Mucosa of descending colon (tissue), 3 donors: ENCODE measurements around the gene PTPRK. TPM values are rescaled to one million over a fixed set of nuclear protein-coding genes. Genes with fewer than 3 reads are reported as not detected.

Experiments used
- ATAC-seq: fragments of 200-7000 bp; cut with Tn5 transposase; one replicate; pipeline ENCODE4 v1.9.1; 2020; ENCODE audit warnings: mild to moderate bottlenecking, moderate library complexity
- DNase-seq, 3 donors: peaks; one replicate each; pipeline ENCODE4 v3.0.0-alpha.2; 2020
- H3K36me3 ChIP-seq: fragments of 200-600 bp; one replicate; pipeline ENCODE4 v1.8.0; 2021; ENCODE audit warnings: low read depth, mild to moderate bottlenecking
- H3K4me1 ChIP-seq: fragments of 200-600 bp; one replicate; pipeline ENCODE4 v1.8.0; 2021; ENCODE audit warnings: low read depth, mild to moderate bottlenecking
- H3K4me3 ChIP-seq: fragments of 200-600 bp; one replicate; pipeline ENCODE4 v1.8.0; 2021; ENCODE audit warnings: mild to moderate bottlenecking
- H3K9me3 ChIP-seq: fragments of 200-600 bp; one replicate; pipeline ENCODE4 v1.8.0; 2021; ENCODE audit warnings: mild to moderate bottlenecking
- CTCF ChIP-seq: fragments of 200-600 bp; IDR thresholded peaks from one replicate; pipeline ENCODE4 v1.8.0; 2022; ENCODE audit warnings: antibody characterized with exemption, mild to moderate bottlenecking
- intact Hi-C, 2 donors: fragments of 100-400 bp; cut with DNase I in 1 of 2; cut with micrococcal nuclease in 1 of 2; formaldehyde crosslinking; loops; one replicate each; pipeline versions ENCODE4 v1.11.0 to v1.11.1; 2022; cut with DNase I, micrococcal nuclease
- total RNA-seq, 3 donors: library from RNA; stranded (reverse); fragmentation: NEBNext Ultra II Directional in 2 of 3; extraction: Animal tissue kit (Norgen Biotek cat#: 25700) in 2 of 3; gene quantifications; one replicate each; pipeline versions ENCODE4 v1.2.1 to v1.2.4, GENCODE V29; 2021 to 2023
- donor health status: DM: no; HTN: no; CAD: no; lungs with moderate emphysema.
- donor health status: DM: no; HTN: no; CAD: no.
- donor health status: DM: no; HTN: yes; CAD: no.

PTPRK gene
- total RNA-seq, 3 donors from 2014 or later = 75.9 to 159 (median 86.7) TPM

GRCh38 chr6:128478230-128479047, 42.0 kb downstream of the PTPRK start:
- Histone ChIP-seq H3K9me3 (no peaks in the 10 kb centered on the region), H3K4me3 (no peak overlapping the region), H3K36me3 (no peaks in the 10 kb centered on the region), H3K4me1 (peaks cover 16% of the 10 kb centered on the region)
- intact Hi-C loops = no loop called here
- peak in 1 of 3 donors; percentile 50 for DNase-seq
- no peak for TF ChIP-seq CTCF
- peak; percentile 88 for ATAC-seq

- Histone ChIP-seq H3K4me1 (peaks cover 14% of the 10 kb centered on the region), H3K4me3 (no peak overlapping the region), H3K9me3 (no peaks in the 10 kb centered on the region), H3K36me3 (no peaks in the 10 kb centered on the region)
- TF ChIP-seq CTCF = no peak
- ATAC-seq (no peak), DNase-seq (no peak)
- intact Hi-C loops = no loop called here
Measured at GRCh38 chr6:128474933-128475332, 45.5 kb downstream of the PTPRK start.

GRCh38 chr6:128474481-128474880, 45.9 kb downstream of the PTPRK start:
- ATAC-seq (no peak), DNase-seq (no peak)
- TF ChIP-seq CTCF = no peak
- no peaks in the 10 kb centered on the region for H3K9me3 ChIP-seq
- no peak overlapping the region for H3K4me3 ChIP-seq
- no peaks in the 10 kb centered on the region for H3K36me3 ChIP-seq
- intact Hi-C loops = no loop called here
- peaks cover 9% of the 10 kb centered on the region for H3K4me1 ChIP-seq

- intact Hi-C loops = no loop called here
- ATAC-seq (peak; percentile 61), DNase-seq (no peak)
- Histone ChIP-seq H3K4me3 (no peak overlapping the region), H3K9me3 (no peaks in the 10 kb centered on the region), H3K4me1 (no peaks in the 10 kb centered on the region), H3K36me3 (no peaks in the 10 kb centered on the region)
- TF ChIP-seq CTCF = no peak
Measured at GRCh38 chr6:128471907-128472306, 48.5 kb downstream of the PTPRK start.

GRCh38 chr6:128465368-128466343, 54.7 kb downstream of the PTPRK start:
- intact Hi-C loops = no loop called here
- no peak for TF ChIP-seq CTCF
- no peak for DNase-seq

More at GRCh38 chr6:128465368-128466343, 54.7 kb downstream of the PTPRK start:
- ATAC-seq = no peak
- Histone ChIP-seq H3K4me1 (no peaks in the 10 kb centered on the region), H3K9me3 (no peaks in the 10 kb centered on the region), H3K4me3 (no peak overlapping the region), H3K36me3 (no peaks in the 10 kb centered on the region)
